ENCODE measurements around the gene MORC1. TPM values are rescaled to one million over a fixed set of nuclear protein-coding genes. Genes with fewer than 3 reads are reported as not detected.

The MORC1 gene
- total RNA-seq, 2 experiments from 2014 or later = not detected

- peaks cover 11% of the 10 kb centered on the region for H3K27me3 Mint-ChIP-seq
- intact Hi-C loops (cut with DNase I, micrococcal nuclease) = no loop called here
- peaks cover 4% of the 10 kb centered on the region for H3K4me1 Mint-ChIP-seq
- POLR2A ChIA-PET = no interaction called here
- CTCF ChIA-PET = interaction anchor here (0.6 kb wide), 1 partner anchor 195 kb away, joined by 3 read pairs; no protein-coding TSS in a partner anchor
- ATAC-seq (no peak), DNase-seq (no peak)
- H3K4me3 Mint-ChIP-seq = no peak overlapping the region
- H3K36me3 Mint-ChIP-seq (ENCODE audit: low read depth) = no peaks in the 10 kb centered on the region
- no peaks in the 10 kb centered on the region for H3K9me3 Mint-ChIP-seq (ENCODE audit: low read depth)
- H3K27ac Mint-ChIP-seq = no peak overlapping the region
These were observed 51.1 kb downstream of the MORC1 start for GRCh38 chr3:109066864-109067263.

GRCh38 chr3:109059264-109059663 lies 58.7 kb downstream of the MORC1 start:
- Mint-ChIP-seq H3K9me3 (ENCODE audit: low read depth) (no peaks in the 10 kb centered on the region), H3K27me3 (peaks cover 7% of the 10 kb centered on the region), H3K4me1 (no peaks in the 10 kb centered on the region), H3K4me3 (no peak overlapping the region), H3K36me3 (ENCODE audit: low read depth) (no peaks in the 10 kb centered on the region), H3K27ac (no peak overlapping the region)
- no peak for ATAC-seq
- ChIA-PET POLR2A (interaction anchor here (0.6 kb wide), 1 partner anchor 1061 kb away, joined by 3 read pairs; no protein-coding TSS in a partner anchor), CTCF (interaction anchor here (0.8 to 1.6 kb wide), 2 partner anchors 35 to 527 kb away, joined by 3 to 6 read pairs; no protein-coding TSS in a partner anchor)
- intact Hi-C loops (cut with DNase I, micrococcal nuclease) = no loop called here
- DNase-seq = no peak

GRCh38 chr3:109057616-109058015 lies 60.3 kb downstream of the MORC1 start:
- H3K4me3 Mint-ChIP-seq = no peak overlapping the region
- no peaks in the 10 kb centered on the region for H3K36me3 Mint-ChIP-seq (ENCODE audit: low read depth)
- DNase-seq = no peak
- no peaks in the 10 kb centered on the region for H3K4me1 Mint-ChIP-seq
- POLR2A ChIA-PET = no interaction called here
- CTCF ChIA-PET = no interaction called here
- intact Hi-C loops (cut with DNase I, micrococcal nuclease) = no loop called here
- no peak for ATAC-seq
- H3K27ac Mint-ChIP-seq = no peak overlapping the region
- peaks cover 7% of the 10 kb centered on the region for H3K27me3 Mint-ChIP-seq
- H3K9me3 Mint-ChIP-seq (ENCODE audit: low read depth) = no peaks in the 10 kb centered on the region

- DNase-seq = no peak
- ChIA-PET POLR2A (no interaction called here), CTCF (interaction anchor here (0.7 kb wide), 1 partner anchor 26 kb away, joined by 3 read pairs; no protein-coding TSS in a partner anchor)
- Mint-ChIP-seq H3K4me1 (no peaks in the 10 kb centered on the region), H3K36me3 (ENCODE audit: low read depth) (no peaks in the 10 kb centered on the region), H3K9me3 (ENCODE audit: low read depth) (no peaks in the 10 kb centered on the region), H3K27ac (no peak overlapping the region), H3K4me3 (no peak overlapping the region), H3K27me3 (peaks cover 7% of the 10 kb centered on the region)
- intact Hi-C loops (cut with DNase I, micrococcal nuclease) = no loop called here
- ATAC-seq = no peak
These were observed 60.9 kb downstream of the MORC1 start for GRCh38 chr3:109057056-109057455.

- ATAC-seq = no peak
- peak; percentile 46 for DNase-seq
- CTCF ChIA-PET = interaction anchor here (0.7 to 2.0 kb wide), 3 partner anchors 20 to 1451 kb away, joined by 3 to 9 read pairs (median 3); no protein-coding TSS in a partner anchor
These were observed 67.3 kb downstream of the MORC1 start for GRCh38 chr3:109050591-109051167.

GRCh38 chr3:109047366-109047765 lies 70.6 kb downstream of the MORC1 start:
- intact Hi-C loops (cut with DNase I, micrococcal nuclease) = no loop called here
- CTCF ChIA-PET = interaction anchor here (2.3 kb wide), 1 partner anchor 24 kb away, joined by 7 read pairs; no protein-coding TSS in a partner anchor
- Mint-ChIP-seq H3K4me3 (no peak overlapping the region), H3K9me3 (ENCODE audit: low read depth) (no peaks in the 10 kb centered on the region), H3K27me3 (no peaks in the 10 kb centered on the region), H3K4me1 (no peaks in the 10 kb centered on the region), H3K27ac (no peak overlapping the region), H3K36me3 (ENCODE audit: low read depth) (no peaks in the 10 kb centered on the region)
- DNase-seq (no peak), ATAC-seq (no peak)
- POLR2A ChIA-PET = no interaction called here

More at GRCh38 chr3:109050591-109051167, 67.3 kb downstream of the MORC1 start:
- Mint-ChIP-seq H3K4me3 (no peak overlapping the region), H3K4me1 (no peaks in the 10 kb centered on the region), H3K27me3 (no peaks in the 10 kb centered on the region), H3K9me3 (ENCODE audit: low read depth) (no peaks in the 10 kb centered on the region), H3K36me3 (ENCODE audit: low read depth) (no peaks in the 10 kb centered on the region), H3K27ac (no peak overlapping the region)
- intact Hi-C loops (cut with DNase I, micrococcal nuclease) = loop anchor here in 1 of 2 experiments (2.0 kb wide), 1 partner anchor 32 kb away; no protein-coding TSS in a partner anchor
- POLR2A ChIA-PET = no interaction called here

- intact Hi-C loops (cut with DNase I, micrococcal nuclease) = no loop called here
- H3K4me1 Mint-ChIP-seq = no peaks in the 10 kb centered on the region
- no peaks in the 10 kb centered on the region for H3K27me3 Mint-ChIP-seq
- H3K27ac Mint-ChIP-seq = no peak overlapping the region
- DNase-seq = no peak
- CTCF ChIA-PET = interaction anchor here (1.0 to 2.3 kb wide), 2 partner anchors 22 kb away, joined by 4 to 7 read pairs; no protein-coding TSS in a partner anchor
- H3K9me3 Mint-ChIP-seq (ENCODE audit: low read depth) = no peaks in the 10 kb centered on the region
- H3K36me3 Mint-ChIP-seq (ENCODE audit: low read depth) = no peaks in the 10 kb centered on the region
- POLR2A ChIA-PET = no interaction called here
- ATAC-seq = no peak
- H3K4me3 Mint-ChIP-seq = no peak overlapping the region
These were observed 72.5 kb downstream of the MORC1 start for GRCh38 chr3:109045271-109046040.

- ChIA-PET CTCF (no interaction called here), POLR2A (no interaction called here)
- Mint-ChIP-seq H3K9me3 (ENCODE audit: low read depth) (no peaks in the 10 kb centered on the region), H3K36me3 (ENCODE audit: low read depth) (no peaks in the 10 kb centered on the region), H3K4me3 (no peak overlapping the region), H3K27ac (no peak overlapping the region), H3K27me3 (peaks cover 13% of the 10 kb centered on the region), H3K4me1 (no peaks in the 10 kb centered on the region)
- ATAC-seq (no peak), DNase-seq (no peak)
- intact Hi-C loops (cut with DNase I, micrococcal nuclease) = no loop called here
These were observed 82.9 kb downstream of the MORC1 start for GRCh38 chr3:109035082-109035481.

GRCh38 chr3:109033000-109033660 lies 84.8 kb downstream of the MORC1 start:
- Mint-ChIP-seq H3K27me3 (peaks cover 8% of the 10 kb centered on the region), H3K4me3 (no peak overlapping the region), H3K4me1 (no peaks in the 10 kb centered on the region), H3K9me3 (ENCODE audit: low read depth) (no peaks in the 10 kb centered on the region), H3K27ac (no peak overlapping the region), H3K36me3 (ENCODE audit: low read depth) (no peaks in the 10 kb centered on the region)
- no peak for DNase-seq
- intact Hi-C loops (cut with DNase I, micrococcal nuclease) = no loop called here
- ChIA-PET CTCF (interaction anchor here (0.6 to 1.3 kb wide), 4 partner anchors 9 to 806 kb away, joined by 3 to 7 read pairs (median 4); no protein-coding TSS in a partner anchor), POLR2A (no interaction called here)
- ATAC-seq = no peak

GRCh38 chr3:109028753-109029152 lies 89.2 kb downstream of the MORC1 start:
- Mint-ChIP-seq H3K9me3 (ENCODE audit: low read depth) (no peaks in the 10 kb centered on the region), H3K36me3 (ENCODE audit: low read depth) (no peaks in the 10 kb centered on the region), H3K4me1 (no peaks in the 10 kb centered on the region), H3K27me3 (peaks cover 2% of the 10 kb centered on the region), H3K4me3 (no peak overlapping the region), H3K27ac (no peak overlapping the region)
- CTCF ChIA-PET = interaction anchor here (0.9 kb wide), 1 partner anchor 78 kb away, joined by 3 read pairs; no protein-coding TSS in a partner anchor
- DNase-seq (no peak), ATAC-seq (no peak)
- intact Hi-C loops (cut with DNase I, micrococcal nuclease) = no loop called here
- POLR2A ChIA-PET = no interaction called here

- Mint-ChIP-seq H3K4me1 (no peaks in the 10 kb centered on the region), H3K4me3 (no peak overlapping the region), H3K9me3 (ENCODE audit: low read depth) (no peaks in the 10 kb centered on the region), H3K27ac (no peak overlapping the region), H3K36me3 (ENCODE audit: low read depth) (no peaks in the 10 kb centered on the region), H3K27me3 (no peaks in the 10 kb centered on the region)
- intact Hi-C loops (cut with DNase I, micrococcal nuclease) = no loop called here
- CTCF ChIA-PET = interaction anchor here (0.8 to 5.3 kb wide), 6 partner anchors 14 to 197 kb away, joined by 3 to 71 read pairs (median 4); no protein-coding TSS in a partner anchor
- ATAC-seq (no peak), DNase-seq (no peak)
- POLR2A ChIA-PET = no interaction called here
These were observed 91.1 kb downstream of the MORC1 start for GRCh38 chr3:109026821-109027220.

Data from activated CD4-positive, alpha-beta T cell treated with anti-CD3 and anti-CD28 coated beads for 36 hours (primary cell).